GM19328 (cell line): ENCODE measurements around the gene RNF223.
"Not testable (repeated sequence)": the region's sequence is repeated elsewhere in the genome, so short reads cannot be mapped to it uniquely, and the experiment has no call there.

ENCODE experiments used
- ATAC-seq: cut with Tn5 transposase; IDR thresholded peaks from one replicate; pipeline ENCODE4 v1.9.1; 2021; ENCODE audit warnings: mild to moderate bottlenecking, moderate library complexity; ENCODE audit not compliant: unreplicated experiment

RNF223 gene

DNA sequence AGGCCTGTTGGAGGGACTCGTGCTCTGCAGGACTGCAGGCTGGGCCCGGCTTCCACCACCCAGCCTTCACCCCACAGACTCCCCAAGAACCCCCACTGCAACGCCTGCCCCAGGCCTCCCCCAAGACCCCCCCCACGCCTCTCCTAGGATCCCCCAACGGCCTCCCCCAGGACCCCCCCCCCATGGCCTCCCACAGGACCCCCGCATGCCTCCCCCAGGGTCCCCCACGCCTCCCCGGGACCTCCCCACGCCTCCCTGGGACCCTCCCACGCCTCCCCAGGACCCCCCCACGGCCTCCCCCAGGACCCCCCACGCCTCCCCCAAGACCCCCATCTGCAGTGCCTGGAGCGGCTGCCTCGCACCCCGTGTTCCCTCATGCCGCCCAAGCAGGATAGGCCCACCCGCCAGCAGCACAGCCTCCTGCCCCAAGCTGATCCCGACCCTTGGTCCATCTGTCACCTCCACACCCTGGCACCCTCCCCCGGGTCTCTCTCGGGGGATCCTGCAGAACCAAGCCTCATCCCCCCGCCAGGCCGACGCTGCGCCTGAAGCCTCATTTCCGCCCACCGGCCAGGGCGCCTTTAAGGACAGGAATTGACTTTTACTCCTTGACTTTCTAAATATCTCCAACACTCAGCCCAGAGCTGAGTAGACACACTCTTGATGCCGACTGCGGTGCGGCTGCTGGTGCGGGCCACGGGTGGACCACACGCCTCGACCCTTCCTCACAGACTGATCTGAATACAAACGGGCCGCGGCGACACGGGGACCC, 14.1 kb upstream of the RNF223 start:
- no peak for ATAC-seq

DNA sequence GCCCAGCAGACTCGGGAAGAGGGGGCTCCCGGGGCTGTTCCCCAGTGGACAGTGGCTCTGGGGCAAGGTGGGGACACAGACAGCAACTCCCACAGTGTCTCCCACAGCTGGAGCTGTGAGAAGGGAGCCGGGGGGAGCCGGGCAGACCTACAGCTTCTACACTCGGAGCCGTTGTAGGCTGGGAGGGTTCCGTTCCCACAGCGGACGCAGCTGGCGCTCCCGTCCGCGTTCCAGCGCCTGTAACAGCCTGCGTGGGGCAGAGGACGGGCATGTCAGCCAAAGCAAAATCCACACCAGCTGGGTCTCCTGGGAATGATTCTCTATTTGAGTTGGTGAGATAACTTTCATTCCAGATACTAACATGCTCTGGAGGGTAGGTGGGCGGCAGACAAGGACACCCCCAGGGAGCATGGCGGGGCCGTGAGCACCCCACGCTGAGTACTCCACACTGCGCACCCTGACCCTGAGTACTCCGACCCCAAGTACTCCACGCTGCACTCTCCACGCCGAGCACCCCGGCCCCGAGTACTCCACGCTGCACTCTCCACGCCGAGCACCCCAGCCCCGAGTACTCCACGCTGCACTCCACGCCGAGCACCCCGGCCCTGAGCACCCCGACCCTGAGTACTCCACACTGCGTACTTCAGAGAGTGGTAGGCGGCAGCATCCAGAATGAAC, 13.4 kb upstream of the RNF223 start:
- ATAC-seq, result no peak

DNA sequence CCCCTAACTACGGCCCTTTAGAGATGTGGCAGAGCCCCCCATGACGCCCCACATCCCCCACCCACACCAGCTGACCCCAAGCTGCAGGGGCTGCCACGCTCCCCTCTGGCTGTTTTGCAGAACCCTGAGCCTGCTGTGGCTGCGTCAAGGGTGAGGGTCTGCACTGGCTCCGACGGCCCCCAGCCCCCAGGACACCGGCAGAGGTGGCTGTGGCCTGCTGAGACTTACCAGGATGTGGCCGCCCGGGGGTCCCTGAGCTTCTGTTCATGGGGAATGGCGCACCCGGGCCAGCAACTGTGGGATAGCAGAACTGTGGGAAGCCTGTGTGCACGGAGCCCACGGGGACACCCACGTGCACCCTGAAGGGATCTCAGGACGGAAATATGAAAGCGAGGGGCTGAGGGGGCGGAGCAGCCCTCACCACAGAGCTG, 12.8 kb upstream of the RNF223 start:
- ATAC-seq, result no peak

DNA sequence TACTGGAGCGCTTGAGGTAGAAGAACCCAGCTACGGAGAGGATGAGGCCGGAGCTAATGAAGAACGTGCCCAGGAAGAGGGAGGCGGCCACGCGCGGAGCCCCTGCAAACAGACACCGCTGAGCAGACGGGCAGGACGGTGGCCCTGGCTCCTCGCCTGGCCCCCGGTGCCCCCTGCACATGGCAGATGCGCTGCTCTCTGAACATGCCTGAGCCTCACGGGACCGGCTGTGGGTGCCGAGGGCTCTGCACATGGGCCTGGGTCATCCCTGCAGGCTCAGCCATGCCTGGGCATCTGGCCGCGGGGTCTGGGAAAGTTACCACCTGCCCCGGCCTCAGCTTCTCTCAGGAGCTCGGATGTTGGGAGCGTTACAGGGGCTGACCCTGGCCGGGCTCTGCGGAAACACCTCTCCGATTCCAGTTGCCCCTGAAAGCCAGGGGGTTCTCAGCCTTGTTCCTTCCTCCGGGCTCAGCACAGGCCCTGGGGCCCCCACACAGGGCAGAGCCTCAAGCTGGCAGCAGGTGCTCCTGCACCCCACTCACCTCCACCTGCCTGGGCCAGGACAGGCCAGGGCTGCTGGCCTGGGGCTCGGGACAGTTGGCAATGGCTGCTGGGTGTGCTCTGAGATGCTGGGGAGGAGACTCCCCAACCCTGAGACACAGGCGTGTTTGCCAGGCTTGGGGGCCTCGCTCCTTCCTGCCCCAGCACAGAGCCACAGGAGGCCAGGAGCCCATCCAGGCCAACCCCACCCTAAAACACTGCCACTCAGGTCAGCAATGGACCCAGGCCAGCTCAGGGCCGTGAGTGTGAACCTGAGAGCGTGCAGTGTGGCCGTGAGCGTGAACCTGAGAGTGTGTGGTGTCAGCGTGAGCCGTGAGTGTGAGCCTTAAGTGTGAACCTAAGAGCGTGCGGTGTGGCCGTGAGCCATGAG, 12.1 kb upstream of the RNF223 start:
- no peak for ATAC-seq

- no peak for ATAC-seq
These were observed 11.2 kb upstream of the RNF223 start for GRCh38 chr1:1085171-1085841.

- no peak for ATAC-seq
These were observed 10.5 kb upstream of the RNF223 start for GRCh38 chr1:1084372-1085170.

DNA sequence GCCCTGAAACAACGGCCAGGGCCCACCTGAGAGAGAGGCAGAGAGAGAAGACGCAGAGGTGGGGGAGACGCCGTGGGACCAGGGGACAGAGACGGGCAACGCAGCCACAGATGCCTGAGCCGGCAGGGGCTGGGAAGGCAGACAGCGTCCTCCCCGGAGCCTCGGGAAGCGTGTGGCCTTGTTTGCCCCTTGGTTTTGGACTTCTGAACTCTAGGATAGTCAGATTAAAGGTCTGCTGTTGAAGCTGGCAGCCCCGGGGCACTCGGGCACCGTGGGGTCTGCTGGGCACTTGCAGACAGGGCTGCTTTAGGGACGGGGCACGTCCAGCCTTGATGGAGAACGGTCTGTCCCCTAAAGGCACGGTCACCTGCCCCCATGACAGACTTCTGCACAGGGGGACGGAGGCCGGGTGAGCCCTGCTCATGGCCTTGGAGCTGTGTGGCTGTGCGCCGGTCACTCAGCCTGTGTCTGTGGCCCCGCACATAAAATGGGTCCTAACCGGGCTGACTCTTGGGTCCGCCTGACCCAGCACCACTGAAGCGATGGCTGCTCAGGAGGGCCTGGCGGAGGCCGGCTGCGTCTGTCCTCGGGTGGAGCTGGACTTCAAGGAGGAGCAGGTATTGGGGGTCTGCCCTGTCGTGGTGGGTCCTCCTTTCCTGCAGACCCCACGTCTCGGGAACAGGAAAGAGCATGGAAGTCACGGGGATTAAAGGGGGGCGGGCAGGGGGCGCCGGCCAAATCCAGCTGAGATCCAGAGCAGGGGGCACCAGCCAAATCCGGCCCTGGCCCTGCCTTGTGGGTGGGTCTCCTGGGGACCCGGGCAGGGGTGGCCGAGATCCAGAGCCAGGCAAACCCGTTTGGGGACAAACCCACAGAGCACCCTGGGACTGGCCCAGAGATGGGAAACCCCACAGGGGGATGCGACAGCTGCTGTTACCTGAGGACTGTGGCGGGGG, 9.6 kb upstream of the RNF223 start:
- no peak for ATAC-seq

GRCh38 chr1:1082776-1083415, 8.8 kb upstream of the RNF223 start:
- no peak for ATAC-seq

DNA sequence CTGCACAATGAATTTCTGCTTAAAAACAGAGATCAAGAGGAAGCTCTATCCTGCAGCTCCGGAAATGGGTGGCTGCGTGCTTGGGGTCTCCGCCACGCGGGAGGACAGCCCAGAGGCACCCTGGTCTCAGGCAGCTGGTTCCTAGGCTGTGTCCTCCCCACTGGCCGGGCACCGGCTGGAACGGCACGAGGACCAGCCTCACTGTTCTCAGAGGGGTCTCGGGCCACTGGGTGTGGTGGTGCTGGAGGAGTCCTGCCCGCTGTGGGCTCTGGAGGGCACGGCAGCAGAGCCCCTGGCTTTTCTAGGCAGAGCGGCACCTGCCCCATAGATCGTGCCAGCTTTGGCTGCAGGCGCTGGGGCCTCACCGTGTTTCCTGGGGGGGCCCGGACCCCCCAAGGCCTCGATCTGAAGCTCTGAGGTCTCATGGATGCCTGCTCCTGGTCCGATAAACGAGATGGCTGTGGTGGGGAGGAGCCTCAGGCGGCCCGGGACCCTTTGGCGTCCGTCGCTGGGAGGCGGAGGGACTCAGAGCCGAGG, 8.2 kb upstream of the RNF223 start:
- no peak for ATAC-seq

DNA sequence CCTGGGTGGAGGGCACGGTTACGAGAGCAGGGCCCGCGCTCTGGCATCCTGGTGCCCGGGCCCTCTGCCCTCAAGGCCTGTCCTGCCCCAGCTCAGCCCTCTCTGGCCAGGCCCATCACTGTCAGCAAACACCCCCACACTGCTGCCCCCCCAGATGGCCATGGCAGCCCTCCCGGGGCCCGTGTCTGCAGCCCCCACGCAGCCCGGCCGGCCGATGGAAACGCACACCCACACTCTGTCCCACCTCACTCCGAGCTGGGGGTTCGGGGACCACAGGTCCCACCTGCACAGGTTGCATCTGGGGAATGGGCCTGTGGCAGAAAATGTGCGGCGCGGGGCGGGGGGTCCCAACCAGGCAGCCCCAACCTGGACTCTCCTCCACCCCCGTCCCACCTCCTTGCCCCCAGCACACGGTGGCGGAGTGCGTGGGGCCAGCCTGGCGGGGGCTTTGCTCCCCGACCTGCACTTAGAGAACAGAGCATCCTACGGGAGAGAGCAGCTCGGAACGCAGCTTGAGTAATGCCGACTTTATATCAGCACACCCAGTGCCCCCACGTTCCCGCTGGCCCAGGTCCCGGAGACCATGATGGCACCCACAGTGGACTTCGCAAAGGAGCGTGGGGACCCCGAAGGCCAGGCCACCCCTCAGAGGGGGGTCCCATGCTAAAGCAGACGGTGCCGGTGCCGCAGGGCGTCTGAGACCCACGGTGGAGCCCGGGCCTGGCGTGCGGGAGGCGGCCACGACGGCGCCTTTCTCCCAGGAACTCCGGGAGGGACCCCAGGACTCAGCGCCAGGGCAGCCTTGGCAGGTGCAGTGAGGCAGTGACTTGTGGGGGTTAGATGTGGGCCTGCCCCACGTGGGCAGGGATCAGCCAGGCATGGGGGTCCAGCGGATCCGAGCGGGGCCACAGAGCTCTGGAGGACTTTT, 7.5 kb upstream of the RNF223 start:
- no peak for ATAC-seq

DNA sequence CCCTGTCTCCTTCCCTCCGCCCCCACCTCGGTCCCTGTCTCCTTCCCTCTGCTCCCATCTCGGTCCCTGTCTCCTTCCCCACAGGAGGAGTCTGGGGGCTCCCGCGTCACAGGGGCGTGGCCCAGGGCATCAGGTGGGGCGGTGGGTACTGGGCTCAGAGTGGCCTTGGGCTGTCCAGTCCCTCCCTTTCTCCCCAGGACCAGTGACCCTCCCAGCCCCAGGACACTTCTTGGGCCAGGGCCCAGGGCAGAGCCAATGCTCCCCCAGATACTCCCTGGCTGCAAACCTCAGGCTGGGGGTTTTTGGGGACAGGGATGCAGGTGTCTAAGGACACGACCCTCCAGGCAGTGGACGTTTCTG, 6.8 kb upstream of the RNF223 start:
- ATAC-seq, result no peak

- ATAC-seq, result no peak
These were observed 6.1 kb upstream of the RNF223 start for GRCh38 chr1:1080122-1080757.

- no peak for ATAC-seq
These were observed 5.5 kb upstream of the RNF223 start for GRCh38 chr1:1079408-1080121.

DNA sequence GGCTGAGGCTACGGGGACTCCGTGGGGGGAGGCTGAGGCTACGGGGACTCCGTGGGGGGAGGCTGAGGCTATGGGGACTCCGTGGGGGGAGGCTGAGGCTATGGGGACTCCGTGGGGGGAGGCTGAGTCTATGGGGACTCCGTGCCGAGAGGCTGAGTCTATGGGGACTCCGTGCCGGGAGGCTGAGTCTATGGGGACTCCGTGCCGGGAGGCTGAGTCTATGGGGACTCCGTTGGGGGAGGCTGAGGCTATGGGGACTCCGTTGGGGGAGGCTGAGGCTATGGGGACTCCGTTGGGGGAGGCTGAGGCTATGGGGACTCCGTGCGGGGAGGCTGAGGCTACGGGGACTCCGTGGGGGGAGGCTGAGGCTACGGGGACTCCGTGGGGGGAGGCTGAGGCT, 3.3 kb upstream of the RNF223 start:
- ATAC-seq, result not testable (repeated sequence)

- no peak for ATAC-seq
These were observed 1.2 kb upstream of the RNF223 start for GRCh38 chr1:1075148-1075935.
